Left lung (tissue), 10 donors: ENCODE data around the gene ZMYND12. TPM values are rescaled to one million over a fixed set of nuclear protein-coding genes. Genes with fewer than 3 reads are reported as not detected.

ENCODE experiments used
- ATAC-seq: fragments of 200-7000 bp; cut with Tn5 transposase; one replicate; pipeline ENCODE4 v1.9.1; 2020; ENCODE audit warnings: moderate library complexity
- DNase-seq, 4 donors: peaks; one replicate each; pipeline ENCODE4 v3.0.0-alpha.2; 2013 to 2020
- H3K27ac ChIP-seq, 2 donors: fragments of 200-600 bp; sonication (generic) in 1 of 2; one replicate each; pipeline versions ENCODE4 v1.5.0 to v1.8.0; 2020 to 2021
- H3K27me3 ChIP-seq, 2 donors: fragments of 200-600 bp; sonication (generic) in 1 of 2; one replicate each; pipeline versions ENCODE4 v1.5.0 to v1.8.0; 2020 to 2021
- H3K36me3 ChIP-seq, 2 donors: fragments of 200-600 bp; sonication (generic) in 1 of 2; one replicate each; pipeline versions ENCODE4 v1.5.0 to v1.8.0; 2020 to 2021
- H3K4me1 ChIP-seq, 2 donors: fragments of 200-600 bp; one replicate each; pipeline ENCODE4 v1.8.0; 2021
- H3K4me3 ChIP-seq, 2 donors: fragments of 200-600 bp; sonication (generic) in 1 of 2; one replicate each; pipeline versions ENCODE4 v1.5.0 to v1.8.0; 2020 to 2021; ENCODE audit warnings: mild to moderate bottlenecking in 1 of 2
- H3K9me3 ChIP-seq, 2 donors: fragments of 200-600 bp; sonication (generic) in 1 of 2; one replicate each; pipeline versions ENCODE4 v1.5.0 to v1.8.0; 2020 to 2021
- intact Hi-C, 2 donors: fragments of 100-400 bp; cut with DNase I; formaldehyde crosslinking; loops; one replicate each; pipeline versions ENCODE4 v1.11.2 to v1.14.2; 2022
- polyA plus RNA-seq, 6 donors: library from polyadenylated mRNA; unstranded; fragments of 120-200 nt; gene quantifications; one replicate each; pipeline ENCODE4 v1.2.1, GENCODE V29; 2013; ENCODE audit not compliant: insufficient read length in 6 of 6
- total RNA-seq, 2 donors: library from RNA; stranded (reverse); fragmentation: NEBNext Ultra II Directional; extraction: Animal tissue kit (Norgen Biotek cat#: 25700); gene quantifications; one replicate each; pipeline ENCODE4 v1.2.1, GENCODE V29; 2021
- TF ChIP-seq, protein P1 (sequence below), 2 donors: fragments of 200-600 bp; sonication (generic) in 1 of 2; IDR thresholded peaks; one replicate each; pipeline versions ENCODE4 v1.5.0 to v1.8.0; 2021; ENCODE audit warnings: antibody characterized with exemption in 2 of 2
- donor health status: DM: no; HTN: yes; CAD: no.
- donor health status: DM: no; HTN: no; CAD: no.

ZMYND12 gene
- total and polyA plus RNA-seq, 8 donors, result 1.7 to 5.3 (median 2.2) TPM

DNA sequence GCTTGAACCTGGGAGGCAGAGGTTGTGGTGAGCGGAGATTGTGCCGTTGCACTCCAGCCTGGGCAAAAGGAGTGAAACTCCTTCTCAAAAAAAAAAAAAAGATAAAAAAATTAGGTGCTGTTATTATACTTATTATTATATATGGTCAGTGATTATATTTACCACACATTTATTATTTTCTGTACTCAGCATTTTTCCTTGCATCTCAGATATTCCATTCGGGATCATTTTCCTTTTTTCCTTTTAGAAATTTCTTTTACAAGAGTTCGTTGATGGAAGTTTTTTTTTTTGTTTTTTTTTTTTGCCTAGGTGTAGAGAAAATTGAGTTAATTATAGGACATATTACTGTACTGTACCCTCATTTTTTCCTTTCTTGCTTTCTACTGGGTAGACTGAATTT lies 20.8 kb upstream of the ZMYND12 start:
- no peak overlapping the region for H3K4me3 ChIP-seq
- no peak for DNase-seq
- peaks cover 0 to 5% of the 10 kb centered on the region in 2 donors for H3K36me3 ChIP-seq
- intact Hi-C loops, result no loop called here
- H3K27ac ChIP-seq, result no peak overlapping the region
- H3K27me3 ChIP-seq, result no peaks in the 10 kb centered on the region
- no peaks in the 10 kb centered on the region for H3K9me3 ChIP-seq
- ATAC-seq, result no peak
- TF ChIP-seq, protein P1, sequence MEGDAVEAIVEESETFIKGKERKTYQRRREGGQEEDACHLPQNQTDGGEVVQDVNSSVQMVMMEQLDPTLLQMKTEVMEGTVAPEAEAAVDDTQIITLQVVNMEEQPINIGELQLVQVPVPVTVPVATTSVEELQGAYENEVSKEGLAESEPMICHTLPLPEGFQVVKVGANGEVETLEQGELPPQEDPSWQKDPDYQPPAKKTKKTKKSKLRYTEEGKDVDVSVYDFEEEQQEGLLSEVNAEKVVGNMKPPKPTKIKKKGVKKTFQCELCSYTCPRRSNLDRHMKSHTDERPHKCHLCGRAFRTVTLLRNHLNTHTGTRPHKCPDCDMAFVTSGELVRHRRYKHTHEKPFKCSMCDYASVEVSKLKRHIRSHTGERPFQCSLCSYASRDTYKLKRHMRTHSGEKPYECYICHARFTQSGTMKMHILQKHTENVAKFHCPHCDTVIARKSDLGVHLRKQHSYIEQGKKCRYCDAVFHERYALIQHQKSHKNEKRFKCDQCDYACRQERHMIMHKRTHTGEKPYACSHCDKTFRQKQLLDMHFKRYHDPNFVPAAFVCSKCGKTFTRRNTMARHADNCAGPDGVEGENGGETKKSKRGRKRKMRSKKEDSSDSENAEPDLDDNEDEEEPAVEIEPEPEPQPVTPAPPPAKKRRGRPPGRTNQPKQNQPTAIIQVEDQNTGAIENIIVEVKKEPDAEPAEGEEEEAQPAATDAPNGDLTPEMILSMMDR (IDR thresholded peaks at IDR 0.05), result no peak
- no peaks in the 10 kb centered on the region for H3K4me1 ChIP-seq

DNA sequence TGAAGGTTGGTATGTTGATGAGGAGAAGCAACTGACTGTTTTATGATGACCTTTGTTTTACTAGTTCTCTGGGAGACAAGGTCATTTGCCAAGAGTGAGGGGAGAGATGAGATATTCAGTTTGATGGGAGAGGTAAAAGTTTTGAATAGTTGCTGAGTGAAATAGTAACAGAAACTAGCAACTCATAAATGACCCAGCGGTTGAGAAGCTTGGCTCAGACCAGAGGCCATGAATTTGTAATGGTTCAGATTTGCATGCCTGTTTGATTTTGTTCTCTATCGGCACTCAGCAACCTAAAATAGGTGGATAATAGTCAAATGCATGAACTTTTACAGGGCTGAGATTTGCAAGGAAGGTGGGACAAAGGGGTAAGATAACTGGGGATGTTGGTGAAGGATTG lies 13.9 kb upstream of the ZMYND12 start:
- intact Hi-C loops, result no loop called here

GRCh38 chr1:42466030-42466429 lies 10.2 kb upstream of the ZMYND12 start:
- Histone ChIP-seq H3K36me3 (peaks cover 0 to 7% of the 10 kb centered on the region in 2 donors), H3K9me3 (no peaks in the 10 kb centered on the region), H3K27ac (no peak overlapping the region), H3K4me1 (peaks cover 0 to 27% of the 10 kb centered on the region in 2 donors), H3K4me3 (no peak overlapping the region), H3K27me3 (no peaks in the 10 kb centered on the region)
- DNase-seq (no peak), ATAC-seq (no peak)
- TF ChIP-seq, protein P1 (IDR thresholded peaks at IDR 0.05), result no peak
- intact Hi-C loops, result no loop called here

More for the DNA sequence above, 13.9 kb upstream of the ZMYND12 start:
- no peak for ATAC-seq
- no peak for DNase-seq
- no peaks in the 10 kb centered on the region for H3K36me3 ChIP-seq
- no peak overlapping the region for H3K4me3 ChIP-seq
- no peaks in the 10 kb centered on the region for H3K9me3 ChIP-seq
- TF ChIP-seq, protein P1 (IDR thresholded peaks at IDR 0.05), result no peak
- no peak overlapping the region for H3K27ac ChIP-seq
- no peaks in the 10 kb centered on the region for H3K27me3 ChIP-seq
- no peaks in the 10 kb centered on the region for H3K4me1 ChIP-seq

DNA sequence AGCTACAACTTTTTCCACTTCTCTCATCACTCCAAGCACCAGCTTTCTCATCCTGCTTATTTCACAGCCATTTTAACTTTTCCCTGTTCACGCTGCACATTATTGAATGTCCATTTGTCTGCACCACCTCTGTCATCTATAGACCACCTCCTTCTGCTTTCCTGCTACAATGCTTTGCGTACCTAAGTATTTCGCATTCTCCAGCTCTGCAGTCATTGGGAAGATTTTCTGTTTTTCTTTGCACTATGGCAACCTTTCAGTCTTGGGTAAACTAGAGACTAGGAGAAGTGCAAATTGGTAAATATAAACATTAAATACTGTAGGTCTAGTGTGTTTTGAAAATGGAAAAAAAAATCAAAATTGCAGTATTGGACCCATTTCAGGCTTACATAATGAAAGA lies 8.1 kb upstream of the ZMYND12 start:
- H3K36me3 ChIP-seq, result peaks cover 0 to 28% of the 10 kb centered on the region in 2 donors

GRCh38 chr1:42462828-42463763 lies 7.3 kb upstream of the ZMYND12 start, which contains the start of gene CCDC30:
CCDC30 (plus strand) TSS chr1:42463286; CDS start chr1:42480552, 17,266 bp downstream.
- Histone ChIP-seq H3K4me3 (peak within 1 kb of the TSS; percentile 50 to 72), H3K27ac (peak within 1 kb of the TSS; percentile 37 to 53), H3K9me3 (no peaks in the 10 kb centered on the region), H3K4me1 (peaks cover 0 to 35% of the 10 kb centered on the region in 2 donors), H3K27me3 (no peaks in the 10 kb centered on the region), H3K36me3 (peaks cover 0 to 35% of the 10 kb centered on the region in 2 donors)
- intact Hi-C loops, result no loop called here
- peak; percentile 99 for ATAC-seq
- TF ChIP-seq, protein P1 (IDR thresholded peaks at IDR 0.05), result no peak
- DNase-seq, result peak; percentile 95 to 97 (median 96)

More for the DNA sequence above, 8.1 kb upstream of the ZMYND12 start:
- Histone ChIP-seq H3K27ac (peak overlapping the region in 1 of 2 donors; percentile 53), H3K27me3 (no peaks in the 10 kb centered on the region), H3K9me3 (no peaks in the 10 kb centered on the region), H3K4me1 (peaks cover 0 to 27% of the 10 kb centered on the region in 2 donors), H3K4me3 (peak overlapping the region; percentile 50 to 72)
- TF ChIP-seq, protein P1 (IDR thresholded peaks at IDR 0.05), result no peak
- ATAC-seq, result no peak
- intact Hi-C loops, result no loop called here
- DNase-seq, result peak in 1 of 4 donors; percentile 20
